Left lung (tissue), 10 donors: ENCODE results near the gene LRMDA. TPM values are rescaled to one million over a fixed set of nuclear protein-coding genes. Genes with fewer than 3 reads are reported as not detected.

ENCODE experiments used
- ATAC-seq: fragments of 200-7000 bp; cut with Tn5 transposase; one replicate; pipeline ENCODE4 v1.9.1; 2020; ENCODE audit warnings: moderate library complexity
- DNase-seq, 4 donors: peaks; one replicate each; pipeline ENCODE4 v3.0.0-alpha.2; 2013 to 2020
- H3K27ac ChIP-seq, 2 donors: fragments of 200-600 bp; sonication (generic) in 1 of 2; one replicate each; pipeline versions ENCODE4 v1.5.0 to v1.8.0; 2020 to 2021
- H3K27me3 ChIP-seq, 2 donors: fragments of 200-600 bp; sonication (generic) in 1 of 2; one replicate each; pipeline versions ENCODE4 v1.5.0 to v1.8.0; 2020 to 2021
- H3K36me3 ChIP-seq, 2 donors: fragments of 200-600 bp; sonication (generic) in 1 of 2; one replicate each; pipeline versions ENCODE4 v1.5.0 to v1.8.0; 2020 to 2021
- H3K4me1 ChIP-seq, 2 donors: fragments of 200-600 bp; one replicate each; pipeline ENCODE4 v1.8.0; 2021
- H3K4me3 ChIP-seq, 2 donors: fragments of 200-600 bp; sonication (generic) in 1 of 2; one replicate each; pipeline versions ENCODE4 v1.5.0 to v1.8.0; 2020 to 2021; ENCODE audit warnings: mild to moderate bottlenecking in 1 of 2
- H3K9me3 ChIP-seq, 2 donors: fragments of 200-600 bp; sonication (generic) in 1 of 2; one replicate each; pipeline versions ENCODE4 v1.5.0 to v1.8.0; 2020 to 2021
- CTCF ChIP-seq, 2 donors: fragments of 200-600 bp; sonication (generic) in 1 of 2; IDR thresholded peaks; one replicate each; pipeline versions ENCODE4 v1.5.0 to v1.8.0; 2021; ENCODE audit warnings: antibody characterized with exemption in 2 of 2
- intact Hi-C, 2 donors: fragments of 100-400 bp; cut with DNase I; formaldehyde crosslinking; loops; one replicate each; pipeline versions ENCODE4 v1.11.2 to v1.14.2; 2022
- polyA plus RNA-seq, 6 donors: library from polyadenylated mRNA; unstranded; fragments of 120-200 nt; gene quantifications; one replicate each; pipeline ENCODE4 v1.2.1, GENCODE V29; 2013; ENCODE audit not compliant: insufficient read length in 6 of 6
- total RNA-seq, 2 donors: library from RNA; stranded (reverse); fragmentation: NEBNext Ultra II Directional; extraction: Animal tissue kit (Norgen Biotek cat#: 25700); gene quantifications; one replicate each; pipeline ENCODE4 v1.2.1, GENCODE V29; 2021
- donor health status: DM: no; HTN: yes; CAD: no.
- donor health status: DM: no; HTN: no; CAD: no.

LRMDA gene
- total and polyA plus RNA-seq, 8 donors = 13.9 to 23.6 (median 18.7) TPM

GRCh38 chr10:75401569-75402485, 29.6 kb upstream of the LRMDA start, which contains the start of gene ZNF503:
TSS of gene ZNF503 (minus strand) at chr10:75401764. CDS start at chr10:75401419, 345 bp downstream.
- Histone ChIP-seq H3K9me3 (no peaks in the 10 kb centered on the region), H3K4me1 (peaks cover 0 to 53% of the 10 kb centered on the region in 2 donors), H3K27me3 (peaks cover 0 to 96% of the 10 kb centered on the region in 2 donors), H3K4me3 (peak within 1 kb of the TSS; percentile 85 to 87), H3K27ac (peak within 1 kb of the TSS; percentile 95 to 98), H3K36me3 (peaks cover 0 to 15% of the 10 kb centered on the region in 2 donors)
- peak in 1 of 2 donors; percentile 31 for TF ChIP-seq CTCF (IDR thresholded peaks at IDR 0.05)
- DNase-seq = peak; percentile 96 to 98 (median 97)
- intact Hi-C loops = loop anchor here in 1 of 2 donors (10.0 kb wide), 1 partner anchor 513 kb away; no protein-coding TSS in a partner anchor
- peak; percentile 66 for ATAC-seq

GRCh38 chr10:75402486-75403143, 28.8 kb upstream of the LRMDA start:
- no peak for TF ChIP-seq CTCF (IDR thresholded peaks at IDR 0.05)
- Histone ChIP-seq H3K27ac (peak overlapping the region; percentile 95 to 98), H3K27me3 (peaks cover 0 to 96% of the 10 kb centered on the region in 2 donors), H3K4me3 (peak overlapping the region; percentile 52 to 85), H3K36me3 (peaks cover 0 to 15% of the 10 kb centered on the region in 2 donors), H3K9me3 (no peaks in the 10 kb centered on the region), H3K4me1 (peaks cover 0 to 54% of the 10 kb centered on the region in 2 donors)
- intact Hi-C loops = loop anchor here in 1 of 2 donors (10.0 kb wide), 1 partner anchor 512 kb away; no protein-coding TSS in a partner anchor
- peak; percentile 2 for ATAC-seq
- peak in 2 of 4 donors; percentile 45 to 84 for DNase-seq

GRCh38 chr10:75403144-75403938, 28.1 kb upstream of the LRMDA start:
- H3K36me3 ChIP-seq = peaks cover 0 to 13% of the 10 kb centered on the region in 2 donors
- peak overlapping the region; percentile 95 to 98 for H3K27ac ChIP-seq
- TF ChIP-seq CTCF (IDR thresholded peaks at IDR 0.05) = no peak
- peak overlapping the region; percentile 52 to 85 for H3K4me3 ChIP-seq
- peaks cover 0 to 61% of the 10 kb centered on the region in 2 donors for H3K4me1 ChIP-seq
- DNase-seq = peak; percentile 53 to 78 (median 69)
- intact Hi-C loops = loop anchor here in 1 of 2 donors (10.0 kb wide), 1 partner anchor 511 kb away; no protein-coding TSS in a partner anchor
- ATAC-seq = no peak
- peaks cover 0 to 98% of the 10 kb centered on the region in 2 donors for H3K27me3 ChIP-seq
- no peaks in the 10 kb centered on the region for H3K9me3 ChIP-seq

- intact Hi-C loops = loop anchor here in 1 of 2 donors (10.0 kb wide), 1 partner anchor 511 kb away; no protein-coding TSS in a partner anchor
- Histone ChIP-seq H3K36me3 (peaks cover 0 to 5% of the 10 kb centered on the region in 2 donors), H3K27me3 (peaks cover 0 to 98% of the 10 kb centered on the region in 2 donors), H3K4me1 (peaks cover 0 to 66% of the 10 kb centered on the region in 2 donors), H3K9me3 (no peaks in the 10 kb centered on the region), H3K4me3 (peak overlapping the region; percentile 52 to 85), H3K27ac (peak overlapping the region; percentile 95 to 98)
- TF ChIP-seq CTCF (IDR thresholded peaks at IDR 0.05) = no peak
- DNase-seq (peak; percentile 63 to 89 (median 76)), ATAC-seq (peak; percentile 19)
These were observed 27.2 kb upstream of the LRMDA start for GRCh38 chr10:75403939-75404814.
